Fibroblast of lung (primary cell): ENCODE results near the gene WDFY3.

Experiments used
- CTCF ChIP-seq, 2 donors: IDR thresholded peaks in 1 of 2; conservative IDR thresholded peaks in 1 of 2; 1 replicate in 1 of 2; 2 replicates in 1 of 2; pipeline ENCODE4 v1.5.1; 2011 to 2012; ENCODE audit warnings: low read length in 2 of 2, control low read depth in 1 of 2, inconsistent platforms in 1 of 2, low read depth in 1 of 2, mild to moderate bottlenecking in 1 of 2
- EZH2 ChIP-seq: IDR thresholded peaks from 2 replicates; pipeline ENCODE4 v1.5.1; 2012; ENCODE audit warnings: low read length, control low read depth, mild to moderate bottlenecking; ENCODE audit errors: missing control alignments

GRCh38 chr4:84932462-84932861, 34.0 kb downstream of the WDFY3 start:
- no peak for TF ChIP-seq CTCF (conservative IDR thresholded peaks at IDR 0.05 in 1 of 2, IDR thresholded peaks at IDR 0.05 in 1 of 2; ENCODE audit: low read depth in 1 of 2, low read length in 2 of 2)
- TF ChIP-seq EZH2, result no peak
